IMR-90 (cell line): ENCODE measurements around the gene FNDC7. TPM values are rescaled to one million over a fixed set of nuclear protein-coding genes. Genes with fewer than 3 reads are reported as not detected.

Experiments
- ATAC-seq: fragments of 200-7000 bp; cut with Tn5 transposase; 2 replicates; pipeline ENCODE4 v1.9.1; 2020; ENCODE audit warnings: low read depth, mild to moderate bottlenecking, moderate library complexity
- BruUV-seq: library from RNA; stranded (reverse); fragments of 400-500 nt; replicated peaks from 2 replicates; lab custom pipeline; 2021; lab: Mats Ljungman, UMichigan
- CTCF ChIA-PET: fragments of 300-600 bp; formaldehyde crosslinking; extraction: SDS; loops from one replicate; lab custom pipeline; 2021; ENCODE audit warnings: antibody characterized with exemption; lab: Yijun Ruan, JAX
- POLR2A ChIA-PET: fragments of 300-600 bp; sonication (Branson Sonifier 250); formaldehyde crosslinking; loops from one replicate; lab custom pipeline; 2022; ENCODE audit warnings: antibody characterized with exemption; ENCODE audit not compliant: unreplicated experiment; lab: Charles Lee
- DNase-seq: peaks from one replicate; pipeline ENCODE4 v3.0.0; 2013
- H2AFZ ChIP-seq: replicated peaks from 2 replicates; pipeline ENCODE3; 2013; ENCODE audit warnings: low read length, mild to moderate bottlenecking; ENCODE audit not compliant: poor library complexity
- H2AK5ac ChIP-seq: 2 replicates; pipeline ENCODE4 v1.6.1; 2013; ENCODE audit warnings: low read depth, low read length, inconsistent platforms
- H2AK9ac ChIP-seq: replicated peaks from 2 replicates; pipeline ENCODE3; 2013; ENCODE audit warnings: mild to moderate bottlenecking, low read depth, low read length, moderate library complexity; ENCODE audit not compliant: poor library complexity
- H2BK120ac ChIP-seq: 2 replicates; pipeline ENCODE4 v1.6.1; 2013; ENCODE audit warnings: low read depth, low read length, inconsistent platforms
- H2BK15ac ChIP-seq: 3 replicates; pipeline ENCODE4 v1.6.1; 2013; ENCODE audit warnings: low read depth, low read length, inconsistent platforms
- H2BK20ac ChIP-seq: 2 replicates; pipeline ENCODE4 v1.6.1; 2013; ENCODE audit warnings: low read depth, mild to moderate bottlenecking, inconsistent platforms, low read length, moderate library complexity
- H2BK5ac ChIP-seq: 2 replicates; pipeline ENCODE4 v1.6.1; 2013; ENCODE audit warnings: mild to moderate bottlenecking, low read depth, low read length, inconsistent platforms; ENCODE audit not compliant: poor library complexity, severe bottlenecking
- H3K14ac ChIP-seq: replicated peaks from 2 replicates; pipeline ENCODE4 v1.6.1; 2013; ENCODE audit warnings: low read depth, low read length, inconsistent platforms
- H3K18ac ChIP-seq: 2 replicates; pipeline ENCODE4 v1.6.1; 2013; ENCODE audit warnings: low read depth, low read length, control low read depth
- H3K23ac ChIP-seq: 2 replicates; pipeline ENCODE4 v1.6.1; 2013; ENCODE audit warnings: low read depth, low read length, inconsistent platforms
- H3K27ac ChIP-seq: 2 replicates; pipeline ENCODE4 v1.5.1; 2013; ENCODE audit warnings: mild to moderate bottlenecking, control low read depth, low read length; ENCODE audit not compliant: insufficient read depth
- H3K27me3 ChIP-seq: 2 replicates; pipeline ENCODE4 v1.6.1; 2013; ENCODE audit warnings: low read length; ENCODE audit not compliant: control insufficient read depth, insufficient read depth
- H3K36me3 ChIP-seq: 2 replicates; pipeline ENCODE4 v1.6.1; 2013; ENCODE audit warnings: low read length, mixed read lengths; ENCODE audit not compliant: control insufficient read depth, insufficient read depth
- H3K4ac ChIP-seq: 2 replicates; pipeline ENCODE4 v1.6.1; 2013; ENCODE audit warnings: low read depth, low read length, inconsistent platforms
- H3K4me1 ChIP-seq: 2 replicates; pipeline ENCODE4 v1.6.1; 2013; ENCODE audit warnings: low read length, mixed read lengths; ENCODE audit not compliant: control insufficient read depth, insufficient read depth
- H3K4me2 ChIP-seq: 2 replicates; pipeline ENCODE4 v1.6.1; 2013; ENCODE audit warnings: low read depth, mild to moderate bottlenecking, control low read depth, low read length, moderate library complexity
- H3K4me3 ChIP-seq: 2 replicates; pipeline ENCODE4 v1.5.1; 2013; ENCODE audit warnings: low read depth, mild to moderate bottlenecking, control low read depth, low read length, moderate library complexity; ENCODE audit not compliant: insufficient read depth
- H3K56ac ChIP-seq: 2 replicates; pipeline ENCODE4 v1.6.1; 2013; ENCODE audit warnings: low read length, inconsistent platforms; ENCODE audit not compliant: insufficient read depth; ENCODE audit errors: extremely low read depth
- H3K79me1 ChIP-seq, 2 experiments: 2 replicates each; pipeline ENCODE4 v1.6.1; 2013; ENCODE audit warnings: low read length in 2 of 2, inconsistent platforms in 1 of 2, low read depth in 1 of 2
- H3K9ac ChIP-seq: 2 replicates; pipeline ENCODE4 v1.6.1; 2013; ENCODE audit warnings: low read depth, low read length, control low read depth
- H3K9me1 ChIP-seq: 2 replicates; pipeline ENCODE4 v1.6.1; 2013; ENCODE audit warnings: low read length, inconsistent platforms; ENCODE audit not compliant: insufficient read depth
- H3K9me3 ChIP-seq: 2 replicates; pipeline ENCODE4 v1.6.1; 2013; ENCODE audit warnings: low read length; ENCODE audit not compliant: control insufficient read depth, insufficient read depth
- H4K20me1 ChIP-seq: 2 replicates; pipeline ENCODE4 v1.6.1; 2013; ENCODE audit warnings: low read length, inconsistent platforms; ENCODE audit not compliant: insufficient read depth
- H4K5ac ChIP-seq: 2 replicates; pipeline ENCODE4 v1.6.1; 2013; ENCODE audit warnings: mild to moderate bottlenecking, low read depth, low read length, control low read depth
- H4K8ac ChIP-seq, 2 experiments: 2 replicates each; pipeline ENCODE4 v1.6.1; 2013; ENCODE audit warnings: low read depth in 2 of 2, low read length in 2 of 2, control low read depth in 1 of 2, inconsistent platforms in 1 of 2
- H4K91ac ChIP-seq: 2 replicates; pipeline ENCODE4 v1.6.1; 2013; ENCODE audit warnings: low read depth, low read length, inconsistent platforms; ENCODE audit not compliant: insufficient read depth
- CHD1 ChIP-seq: IDR thresholded peaks from 2 replicates; pipeline ENCODE4 v1.6.1; 2012; ENCODE audit warnings: low read depth, low read length, improper control_type of control experiment
- WGBS, 2 experiments: methylation state at CpG; one replicate each; pipeline versions ENCODE4 v1.1.5 to v1.1.7; 2013; ENCODE audit warnings: missing lambda C conversion rate in 2 of 2; ENCODE audit not compliant: insufficient read length in 1 of 2; ENCODE audit errors: extremely low coverage in 2 of 2; 5-methylcytosine and 5-hydroxymethylcytosine counted together
- dilution Hi-C: fragments of 300-500 bp; cut with HindIII; formaldehyde crosslinking; loops from one replicate; pipeline ENCODE4 v1.14.3; 2018; ENCODE audit warnings: low sequenced_read_pairs; ENCODE audit not compliant: unreplicated experiment
- in situ Hi-C: fragments of 300-500 bp; cut with MboI; formaldehyde crosslinking; loops from 3 replicates; pipeline ENCODE4 v1.14.3; 2019; ENCODE audit warnings: low sequenced_read_pairs, inconsistent platforms, mixed read lengths
- intact Hi-C: fragments of 100-400 bp; cut with micrococcal nuclease; formaldehyde crosslinking; loops from 2 replicates; pipeline ENCODE4 v1.10.0; 2022
- polyA plus RNA-seq, 3 experiments: library from polyadenylated mRNA; depleted of rRNA; stranded (reverse); fragments of >200 nt; gene quantifications; 2 replicates each; pipeline ENCODE4 v1.2.3, GENCODE V29; 2012; ENCODE audit warnings: low replicate concordance in 1 of 3
- total RNA-seq: library from RNA; depleted of rRNA; stranded (reverse); fragments of >200 nt; gene quantifications from 2 replicates; pipeline ENCODE4 v1.2.3, GENCODE V29; 2012

Gene FNDC7
- total and polyA plus RNA-seq, 2 of the 4 experiments (the other 2 are of a cell fraction): not detected

GRCh38 chr1:108708691-108709660 lies 3.7 kb upstream of the FNDC7 start:
- H3K23ac ChIP-seq: no peak overlapping the region
- H3K9ac ChIP-seq: no peak overlapping the region
- ChIA-PET POLR2A (no interaction called here), CTCF (interaction anchor here (0.6 to 1.0 kb wide), 2 partner anchors 11 to 17 kb away, joined by 3 to 4 read pairs; partner anchors contain the start of gene PRPF38B)
- no peak overlapping the region for H3K4ac ChIP-seq
- H4K5ac ChIP-seq: no peak overlapping the region
- no peak overlapping the region for H2AK5ac ChIP-seq
- peaks cover 1% of the 10 kb centered on the region for H3K9me1 ChIP-seq
- H3K14ac ChIP-seq: no peak overlapping the region
- no peak overlapping the region for H2AFZ ChIP-seq
- 100% methylated on average over 2 of the region's 7 CpGs; no CpG with 5 or more reads in 1 of the 2 experiments for WGBS, 2 experiments
- H3K4me1 ChIP-seq: peaks cover 7% of the 10 kb centered on the region
- H3K56ac ChIP-seq: no peak overlapping the region
- no peaks in the 10 kb centered on the region for H3K27me3 ChIP-seq
- no peak overlapping the region for H3K27ac ChIP-seq
- H2BK15ac ChIP-seq: no peak overlapping the region
- ATAC-seq: no peak
- no peaks in the 10 kb centered on the region for H3K9me3 ChIP-seq
- intact Hi-C loops (no loop called here), in situ Hi-C loops (no loop called here), dilution Hi-C loops (no loop called here)
- BruUV-seq: no TSS peak
- no peak for TF ChIP-seq CHD1
- H3K4me2 ChIP-seq: no peak overlapping the region
- no peak overlapping the region for H4K91ac ChIP-seq
- H2AK9ac ChIP-seq: no peak overlapping the region
- no peaks in the 10 kb centered on the region for H3K79me1 ChIP-seq
- no peak overlapping the region for H2BK120ac ChIP-seq
- H2BK5ac ChIP-seq: no peak overlapping the region
- H4K8ac ChIP-seq: no peak overlapping the region
- no peak for DNase-seq
- no peaks in the 10 kb centered on the region for H3K36me3 ChIP-seq
- no peak overlapping the region for H3K18ac ChIP-seq
- no peak overlapping the region for H2BK20ac ChIP-seq
- no peaks in the 10 kb centered on the region; the same call in 1 of the 2 replicates for H4K20me1 ChIP-seq
- H3K4me3 ChIP-seq: no peak overlapping the region
